GM23248 (cell line): ENCODE data around the gene ALPK1. TPM values are rescaled to one million over a fixed set of nuclear protein-coding genes. Genes with fewer than 3 reads are reported as not detected.
"Not testable (repeated sequence)": the region's sequence is repeated elsewhere in the genome, so short reads cannot be mapped to it uniquely, and the experiment has no call there.

ENCODE experiments used
- DNase-seq: peaks from one replicate; pipeline ENCODE4 v3.0.0-alpha.2; 2015
- H2AFZ ChIP-seq: fragments of 200-600 bp; sonication (generic); 2 replicates; pipeline ENCODE4 v1.6.1; 2016; ENCODE audit warnings: antibody characterized with exemption
- H3F3A ChIP-seq: fragments of 200-600 bp; sonication (generic); 2 replicates; pipeline ENCODE4 v1.6.1; 2016; ENCODE audit warnings: mild to moderate bottlenecking, antibody characterized with exemption, mixed run types; ENCODE audit not compliant: insufficient read depth
- H3K27ac ChIP-seq: fragments of 200-600 bp; sonication (generic); 2 replicates; pipeline ENCODE4 v1.5.1; 2016; ENCODE audit warnings: mild to moderate bottlenecking
- H3K27me3 ChIP-seq: fragments of 200-600 bp; sonication (generic); replicated peaks from 2 replicates; pipeline ENCODE4 v1.6.1; 2016; ENCODE audit warnings: mild to moderate bottlenecking; ENCODE audit not compliant: insufficient read depth
- H3K36me3 ChIP-seq: fragments of 200-600 bp; sonication (generic); 2 replicates; pipeline ENCODE4 v1.6.1; 2016; ENCODE audit warnings: low read depth, mild to moderate bottlenecking
- H3K4me1 ChIP-seq: fragments of 200-600 bp; sonication (generic); 2 replicates; pipeline ENCODE4 v1.6.1; 2016; ENCODE audit warnings: mild to moderate bottlenecking; ENCODE audit not compliant: insufficient read depth
- H3K4me2 ChIP-seq: fragments of 200-600 bp; sonication (generic); one replicate; pipeline ENCODE4 v1.6.1; 2016; ENCODE audit warnings: mild to moderate bottlenecking; ENCODE audit not compliant: unreplicated experiment
- H3K4me3 ChIP-seq: fragments of 200-600 bp; sonication (generic); 2 replicates; pipeline ENCODE4 v1.5.1; 2016; ENCODE audit warnings: mild to moderate bottlenecking
- H3K79me2 ChIP-seq: fragments of 200-600 bp; sonication (generic); 2 replicates; pipeline ENCODE4 v1.6.1; 2016; ENCODE audit warnings: mild to moderate bottlenecking; ENCODE audit not compliant: insufficient read depth
- H3K9ac ChIP-seq: fragments of 200-600 bp; sonication (generic); 2 replicates; pipeline ENCODE4 v1.6.1; 2016; ENCODE audit warnings: mild to moderate bottlenecking
- H3K9me2 ChIP-seq: fragments of 200-600 bp; sonication (generic); 2 replicates; pipeline ENCODE4 v1.6.1; 2016; ENCODE audit warnings: mixed run types, mild to moderate bottlenecking, moderate library complexity; ENCODE audit not compliant: insufficient read depth
- H3K9me3 ChIP-seq: fragments of 200-600 bp; sonication (generic); one replicate; pipeline ENCODE4 v1.6.1; 2017; ENCODE audit warnings: low read depth
- H4K20me1 ChIP-seq: fragments of 200-600 bp; sonication (generic); 2 replicates; pipeline ENCODE4 v1.6.0; 2016; ENCODE audit not compliant: insufficient read depth
- EZH2 ChIP-seq: fragments of 200-600 bp; sonication (generic); IDR thresholded peaks from 2 replicates; pipeline ENCODE4 v1.6.1; 2018; ENCODE audit warnings: antibody characterized with exemption, mild to moderate bottlenecking; ENCODE audit not compliant: insufficient read depth, poor library complexity, severe bottlenecking
- EZH2phosphoT487 ChIP-seq: fragments of 200-600 bp; sonication (generic); IDR thresholded peaks from 2 replicates; pipeline ENCODE4 v1.6.1; 2018; ENCODE audit warnings: antibody characterized with exemption, moderate library complexity, mild to moderate bottlenecking, low read depth; ENCODE audit not compliant: insufficient read depth
- WGBS, 2 experiments: methylation state at CpG; one replicate each; pipeline ENCODE4 v1.1.6; 2015 to 2017; ENCODE audit warnings: low lambda C conversion rate in 2 of 2, low coverage in 1 of 2; ENCODE audit errors: missing lambda C conversion rate in 2 of 2; 5-methylcytosine and 5-hydroxymethylcytosine counted together
- in situ Hi-C: fragments of 300-500 bp; cut with MboI; formaldehyde crosslinking; loops from 2 replicates; pipeline ENCODE4 v1.15.0; 2020
- polyA plus RNA-seq: library from polyadenylated mRNA; unstranded; fragments of >200 nt; fragmentation: Nextera tagmentation; extraction: Ambion mirVana; gene quantifications from 2 replicates; pipeline ENCODE4 v1.2.1, GENCODE V29; 2016
- total RNA-seq: library from RNA; depleted of rRNA; stranded (reverse); fragments of >200 nt; shearing (Covaris generic); gene quantifications from 2 replicates; pipeline ENCODE4 v1.2.3, GENCODE V29; 2014

ALPK1 gene
- total and polyA plus RNA-seq, 2 experiments from 2014 or later = 7.3 to 7.9 TPM

DNA sequence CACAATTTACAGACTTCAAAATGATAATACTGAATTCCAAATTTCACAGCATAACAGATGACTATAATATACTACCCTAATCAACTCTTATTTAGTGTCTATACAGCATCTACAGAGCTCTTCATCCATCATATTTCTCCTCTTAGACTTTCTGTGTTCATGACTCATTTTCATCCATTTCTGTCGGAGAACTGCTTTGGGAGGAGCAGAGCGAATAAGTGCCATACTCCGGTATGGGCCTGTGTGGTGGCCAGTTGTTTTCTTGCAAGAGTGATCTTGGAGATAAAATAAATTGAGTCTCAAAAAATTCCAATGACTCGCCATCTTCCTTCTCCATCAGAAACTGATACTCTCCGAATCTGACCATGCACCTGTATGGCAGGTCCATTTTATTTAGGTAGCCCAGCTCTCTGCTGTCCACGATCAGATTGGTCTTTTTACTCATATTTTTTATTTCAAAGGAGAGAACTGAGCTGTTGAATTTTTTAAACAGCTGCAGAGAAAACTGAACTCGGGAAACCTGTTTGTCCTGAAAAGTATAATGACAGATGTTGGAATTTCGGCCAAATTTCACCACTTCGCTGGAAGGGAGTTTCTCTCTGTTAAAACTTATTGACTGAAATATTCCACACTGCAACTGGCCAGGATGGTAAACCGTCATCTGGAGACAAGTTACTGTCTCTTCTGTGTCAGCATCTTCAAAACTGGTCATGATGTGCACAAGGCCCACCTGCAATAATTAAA, 19.3 kb upstream of the ALPK1 start:
- DNase-seq = no peak
- Histone ChIP-seq H4K20me1 (no peaks in the 10 kb centered on the region), H3F3A (peaks cover 3% of the 10 kb centered on the region), H3K4me2 (no peak overlapping the region), H3K79me2 (peaks cover 31% of the 10 kb centered on the region), H3K27me3 (no peaks in the 10 kb centered on the region), H3K36me3 (no peaks in the 10 kb centered on the region), H2AFZ (no peak overlapping the region), H3K4me1 (peaks cover 10% of the 10 kb centered on the region), H3K9ac (no peak overlapping the region), H3K27ac (no peak overlapping the region), H3K9me3 (no peaks in the 10 kb centered on the region), H3K9me2 (no peaks in the 10 kb centered on the region; the same call in 1 of the 2 replicates), H3K4me3 (no peak overlapping the region)
- TF ChIP-seq EZH2 = no peak
- TF ChIP-seq EZH2phosphoT487 = no peak
- 88 to 91% methylated on average over 10 of the region's 10 CpGs for WGBS, 2 experiments
- in situ Hi-C loops = no loop called here

- no peak overlapping the region for H2AFZ ChIP-seq
- H3K9ac ChIP-seq = no peak overlapping the region
- no peaks in the 10 kb centered on the region for H3K36me3 ChIP-seq
- H3K9me2 ChIP-seq = no peaks in the 10 kb centered on the region; the same call in 1 of the 2 replicates
- H3K27ac ChIP-seq = no peak overlapping the region
- no peak for TF ChIP-seq EZH2phosphoT487
- TF ChIP-seq EZH2 = no peak
- H3K4me3 ChIP-seq = no peak overlapping the region
- no peak for DNase-seq
- H3K79me2 ChIP-seq = peaks cover 41% of the 10 kb centered on the region
- no peaks in the 10 kb centered on the region for H3K27me3 ChIP-seq
- H3K9me3 ChIP-seq = no peaks in the 10 kb centered on the region
- in situ Hi-C loops = no loop called here
- 0 out of 2 replicates have a peak, but pooled peaks cover 6% of the 10 kb centered on the region for H3K4me1 ChIP-seq
- H3F3A ChIP-seq = peaks cover 3% of the 10 kb centered on the region
- 93 to 94% methylated on average over 9 to 10 of the region's 10 CpGs for WGBS, 2 experiments
- no peaks in the 10 kb centered on the region for H4K20me1 ChIP-seq
- H3K4me2 ChIP-seq = no peak overlapping the region
Observed at GRCh38 chr4:112279025-112279881, 17.9 kb upstream of the ALPK1 start.

DNA sequence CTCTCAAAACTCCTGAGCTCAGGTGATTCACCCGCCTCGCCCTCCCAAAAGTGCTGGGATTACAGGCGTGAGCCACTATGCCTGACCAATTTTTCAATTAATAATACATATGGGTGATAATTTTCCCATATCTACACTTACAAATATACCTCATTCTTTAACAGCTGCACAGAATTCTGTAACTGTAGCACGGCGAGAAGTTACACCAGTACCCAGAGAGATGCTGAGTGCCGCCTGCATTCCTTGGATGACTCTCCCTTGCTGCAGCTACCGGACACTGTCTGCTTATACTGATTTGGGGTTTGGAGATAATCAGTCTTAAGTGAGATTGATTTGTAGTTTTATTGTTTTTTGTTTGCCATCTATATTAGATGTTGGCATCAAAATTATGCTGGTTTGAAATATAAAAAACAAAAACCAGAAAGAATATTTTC, 17.3 kb upstream of the ALPK1 start:
- Histone ChIP-seq H4K20me1 (no peaks in the 10 kb centered on the region), H3K4me2 (no peak overlapping the region), H3K79me2 (peaks cover 43% of the 10 kb centered on the region), H3K27me3 (no peaks in the 10 kb centered on the region), H3K36me3 (no peaks in the 10 kb centered on the region), H3K9me3 (no peaks in the 10 kb centered on the region), H2AFZ (no peak overlapping the region), H3K4me3 (no peak overlapping the region), H3K27ac (no peak overlapping the region), H3K9me2 (no peaks in the 10 kb centered on the region; the same call in 1 of the 2 replicates), H3F3A (peaks cover 3% of the 10 kb centered on the region), H3K4me1 (0 out of 2 replicates have a peak, but pooled peaks cover 6% of the 10 kb centered on the region), H3K9ac (no peak overlapping the region)
- TF ChIP-seq EZH2phosphoT487 = no peak
- TF ChIP-seq EZH2 = no peak
- DNase-seq = no peak
- in situ Hi-C loops = no loop called here
- 95 to 96% methylated on average over 7 of the region's 7 CpGs for WGBS, 2 experiments

- no peak overlapping the region for H3K27ac ChIP-seq
- WGBS, 2 experiments = 87 to 89% methylated on average over 5 of the region's 5 CpGs
- no peaks in the 10 kb centered on the region for H3K27me3 ChIP-seq
- no peak for DNase-seq
- 0 out of 2 replicates have a peak, but pooled peaks cover 6% of the 10 kb centered on the region for H3K4me1 ChIP-seq
- H3K9ac ChIP-seq = no peak overlapping the region
- H3K4me3 ChIP-seq = no peak overlapping the region
- in situ Hi-C loops = no loop called here
- no peaks in the 10 kb centered on the region for H3K36me3 ChIP-seq
- no peaks in the 10 kb centered on the region for H4K20me1 ChIP-seq
- TF ChIP-seq EZH2 (no peak), EZH2phosphoT487 (no peak)
- no peaks in the 10 kb centered on the region for H3K9me3 ChIP-seq
- no peaks in the 10 kb centered on the region; the same call in 1 of the 2 replicates for H3K9me2 ChIP-seq
- peak overlapping the region; percentile 36; the same call in 1 of the 2 replicates for H2AFZ ChIP-seq
- H3K79me2 ChIP-seq = peaks cover 49% of the 10 kb centered on the region
- peaks cover 3% of the 10 kb centered on the region for H3F3A ChIP-seq
- no peak overlapping the region for H3K4me2 ChIP-seq
Observed at GRCh38 chr4:112280386-112281056, 16.6 kb upstream of the ALPK1 start.

GRCh38 chr4:112281895-112282398, 15.2 kb upstream of the ALPK1 start:
- H3K9ac ChIP-seq, H3K27ac ChIP-seq, H3K4me3 ChIP-seq, H3K36me3 ChIP-seq, DNase-seq, in situ Hi-C loops, H3K4me1 ChIP-seq, H3K9me3 ChIP-seq, H3F3A ChIP-seq, H2AFZ ChIP-seq, H3K27me3 ChIP-seq, H3K9me2 ChIP-seq, H3K4me2 ChIP-seq, H4K20me1 ChIP-seq: not testable (repeated sequence)
- 95 to 97% methylated on average over 2 of the region's 2 CpGs for WGBS, 2 experiments
- peaks cover 49% of the 10 kb centered on the region for H3K79me2 ChIP-seq
